DMS53 treated with DMSO at 0.1 percent for 48 hours (cell line): ENCODE results near the gene GRPEL1.

Experiments
- DNase-seq: peaks from one replicate; lab custom pipeline; 2025; ENCODE audit not compliant: unreplicated experiment; lab: John Stamatoyannopoulos, UW

The GRPEL1 gene

DNA sequence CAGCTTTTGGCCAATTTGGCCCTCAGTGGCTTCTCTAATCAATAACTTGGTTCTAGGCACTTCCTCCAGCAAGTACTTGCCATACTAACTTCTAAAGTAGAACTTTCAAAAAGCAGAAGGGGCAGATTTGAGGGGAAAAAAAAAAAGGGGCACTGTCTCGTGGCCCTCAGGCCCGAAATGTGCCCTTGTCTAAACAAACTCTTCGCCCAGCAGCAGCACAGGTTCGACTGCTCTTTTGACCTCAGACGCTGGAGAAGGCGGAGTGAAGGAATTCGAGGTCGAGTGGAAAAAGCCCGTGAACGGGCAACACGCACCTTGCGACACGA lies 775 bp downstream of the GRPEL1 start:
- no peak for DNase-seq

DNA sequence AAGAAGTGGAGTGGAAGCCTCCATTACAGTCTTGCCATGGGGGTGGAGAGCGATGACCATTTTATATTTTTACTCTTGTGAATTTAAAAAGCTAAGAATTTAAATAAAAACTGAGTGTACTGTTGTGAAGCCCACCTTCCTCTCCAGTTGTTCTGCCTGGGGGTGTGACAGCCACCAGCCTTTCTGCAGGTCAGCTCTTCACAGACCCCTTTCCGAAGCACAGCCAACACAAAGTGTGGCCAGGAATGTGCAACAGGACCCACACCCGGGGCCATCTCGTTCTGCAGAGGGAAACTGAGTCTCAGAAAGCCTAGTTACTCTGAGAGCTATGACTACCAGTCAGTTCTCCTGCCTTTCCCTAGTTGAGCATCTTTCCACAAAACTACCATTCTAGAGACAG lies 1.4 kb downstream of the GRPEL1 start:
- no peak for DNase-seq

DNA sequence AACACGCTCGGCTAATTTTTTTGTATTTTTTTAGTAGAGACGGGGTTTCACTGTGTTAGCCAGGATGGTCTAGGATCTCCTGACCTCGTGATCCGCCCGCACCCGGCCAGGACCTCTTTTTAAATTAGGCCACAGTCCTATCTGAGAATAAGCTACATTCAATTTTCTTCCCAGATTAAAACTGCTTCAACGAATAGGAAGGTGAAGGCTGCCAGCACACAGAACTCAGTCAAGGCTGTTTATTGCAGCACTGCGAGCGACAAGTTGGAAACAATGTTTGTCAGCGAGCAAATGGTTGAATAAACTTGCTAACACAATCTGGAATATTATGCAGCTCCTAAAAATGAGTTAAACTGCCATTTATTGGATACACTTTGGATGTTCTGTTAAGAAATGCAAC lies 1.9 kb downstream of the GRPEL1 start:
- no peak for DNase-seq

DNA sequence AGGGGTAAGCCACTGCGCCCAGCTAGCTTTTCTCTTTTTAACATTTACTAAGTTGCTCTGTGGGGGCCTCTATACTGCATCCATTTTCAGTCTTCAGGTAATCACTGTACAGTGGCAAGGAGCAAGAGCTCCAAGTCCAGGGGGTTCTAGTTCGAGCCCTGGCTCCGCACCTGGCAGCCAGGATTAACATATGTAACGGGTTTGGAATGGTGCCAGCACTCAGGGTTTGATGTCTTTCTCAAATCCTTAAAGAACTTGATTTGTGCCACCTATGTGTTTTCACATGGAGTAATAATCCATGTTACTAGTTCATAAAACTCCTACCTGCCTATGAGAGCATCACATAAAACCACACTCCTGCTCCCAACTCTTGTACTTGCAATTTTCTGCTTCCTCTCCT lies 4.5 kb downstream of the GRPEL1 start:
- DNase-seq, result no peak

DNA sequence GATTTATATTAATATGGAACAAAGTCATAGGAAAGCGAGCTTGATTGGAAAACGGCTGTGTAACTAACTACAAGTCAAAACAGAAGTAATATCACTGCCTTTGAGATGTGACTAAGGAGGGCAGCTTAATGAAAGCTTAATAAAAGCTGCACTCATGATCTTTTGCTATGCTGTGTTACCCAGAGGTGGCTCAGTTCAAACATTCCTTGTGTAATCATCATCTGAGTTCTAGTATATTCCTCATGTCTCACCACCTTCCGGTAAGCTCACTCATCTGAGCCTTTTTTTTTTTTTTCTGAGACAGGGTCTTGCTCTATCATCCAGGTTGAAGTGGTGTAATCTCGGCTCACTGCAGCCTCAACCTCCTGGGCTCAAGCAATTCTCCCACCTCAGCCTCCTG lies 5.0 kb downstream of the GRPEL1 start:
- no peak for DNase-seq

DNA sequence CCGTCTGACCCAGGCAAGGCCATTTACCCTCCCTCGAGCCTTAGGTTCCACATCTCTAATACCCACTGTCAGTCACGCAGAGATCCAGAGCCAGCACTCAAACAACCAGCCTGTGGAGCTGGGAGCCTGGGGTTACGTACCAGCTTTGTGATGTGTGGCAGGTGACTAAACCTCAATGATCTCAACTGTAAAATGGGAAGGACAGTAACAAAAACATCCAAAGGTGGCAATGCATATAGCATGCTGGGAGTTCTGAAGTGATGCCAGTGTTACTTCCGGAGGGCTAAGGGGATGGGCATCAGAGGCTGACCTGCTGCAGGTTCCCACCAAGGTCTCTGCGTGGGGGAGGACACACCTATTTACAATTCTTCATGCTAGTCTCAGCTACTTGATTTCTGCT lies 6.0 kb downstream of the GRPEL1 start:
- no peak for DNase-seq

DNA sequence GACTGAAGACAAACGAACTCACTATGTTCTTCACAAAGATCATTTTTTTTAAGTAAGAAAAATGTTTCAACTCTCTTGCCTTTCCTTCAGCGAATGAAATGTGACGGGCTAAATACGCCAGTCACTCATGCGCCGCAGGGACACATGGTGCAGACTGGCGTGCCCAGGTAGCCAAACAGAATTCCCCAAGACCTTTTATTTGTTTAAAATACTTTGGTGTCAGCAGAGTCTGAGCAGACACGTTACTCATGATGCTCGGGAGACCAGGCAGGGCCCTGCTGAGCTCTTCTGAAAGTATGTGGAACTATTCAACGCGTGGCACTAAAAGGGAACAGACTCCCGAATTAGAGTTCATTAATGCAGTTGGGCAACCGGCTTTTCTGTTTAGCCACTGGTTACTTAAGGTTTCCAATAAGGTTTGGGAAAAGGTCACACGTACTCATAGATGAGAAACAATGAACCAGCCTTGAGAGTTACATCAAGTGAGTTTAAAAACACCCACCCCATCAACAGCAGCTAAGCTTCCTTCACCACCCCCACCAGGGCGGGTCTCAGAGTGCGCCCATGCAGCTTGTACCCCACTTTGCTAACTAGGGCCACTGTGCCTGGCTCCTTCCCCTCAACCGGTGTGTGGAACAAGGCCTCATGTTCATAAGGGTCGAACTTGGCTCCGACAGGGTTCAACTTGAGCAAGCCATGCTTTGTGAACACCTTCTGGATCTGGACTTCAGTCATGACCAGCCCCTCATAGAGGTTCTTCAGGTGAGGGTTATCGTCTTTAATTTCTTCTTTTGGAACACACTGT lies 7.3 kb downstream of the GRPEL1 start:
- no peak for DNase-seq

DNA sequence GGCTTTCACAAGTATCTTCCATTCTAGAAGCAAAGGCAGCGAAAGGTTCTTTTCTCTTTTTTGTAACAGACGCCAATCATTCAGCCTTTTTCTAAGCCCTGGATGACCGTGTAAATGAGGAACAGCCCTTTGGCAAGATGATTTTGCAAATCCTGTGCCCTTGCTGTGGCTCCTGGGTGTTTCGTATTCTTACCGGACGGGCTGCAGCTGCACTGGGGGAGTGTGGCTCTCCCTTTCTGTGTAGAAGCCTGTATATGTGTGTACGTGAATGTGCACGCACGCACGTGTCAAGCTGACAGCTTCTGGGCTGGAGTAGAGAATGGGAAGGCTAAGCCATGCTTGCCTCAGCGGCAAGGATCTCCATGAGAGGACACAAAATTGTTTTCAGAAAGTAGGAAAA lies 8.2 kb downstream of the GRPEL1 start:
- no peak for DNase-seq

DNA sequence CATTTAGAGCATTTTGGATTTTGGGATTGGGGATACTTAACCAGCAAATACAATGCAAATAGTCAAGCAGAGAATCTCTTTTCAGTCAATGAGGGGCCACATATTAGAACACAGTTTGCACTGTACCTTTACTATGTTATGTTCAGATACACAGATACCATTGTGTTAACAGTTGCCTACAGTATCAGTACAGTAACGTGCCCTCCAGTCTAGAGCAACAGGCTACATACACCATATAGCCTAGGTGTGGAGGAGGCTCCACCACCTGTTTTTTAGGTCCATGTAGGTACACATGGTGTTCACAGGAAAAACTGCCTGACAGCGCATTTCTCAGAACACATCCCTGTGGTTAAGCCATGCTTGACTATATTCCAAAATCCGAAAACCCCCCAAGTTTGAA lies 9.1 kb downstream of the GRPEL1 start:
- no peak for DNase-seq

DNA sequence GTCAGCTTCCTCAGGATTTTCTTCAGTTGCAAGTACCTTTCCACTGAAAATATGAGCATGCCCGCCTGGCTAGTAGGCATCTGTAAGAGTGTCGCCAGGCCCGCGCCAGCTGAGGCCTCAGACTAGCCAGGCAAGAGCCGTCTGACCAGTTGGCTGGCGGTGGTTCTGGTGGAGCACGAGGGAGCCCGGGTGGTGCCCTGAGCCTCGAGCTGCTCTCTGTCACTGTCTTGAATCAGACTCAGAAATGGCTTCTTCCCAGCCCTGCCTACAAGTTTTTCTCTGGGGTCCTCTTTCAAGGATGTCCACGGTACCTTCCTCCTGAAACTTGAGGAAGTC lies 11.9 kb downstream of the GRPEL1 start:
- no peak for DNase-seq

DNA sequence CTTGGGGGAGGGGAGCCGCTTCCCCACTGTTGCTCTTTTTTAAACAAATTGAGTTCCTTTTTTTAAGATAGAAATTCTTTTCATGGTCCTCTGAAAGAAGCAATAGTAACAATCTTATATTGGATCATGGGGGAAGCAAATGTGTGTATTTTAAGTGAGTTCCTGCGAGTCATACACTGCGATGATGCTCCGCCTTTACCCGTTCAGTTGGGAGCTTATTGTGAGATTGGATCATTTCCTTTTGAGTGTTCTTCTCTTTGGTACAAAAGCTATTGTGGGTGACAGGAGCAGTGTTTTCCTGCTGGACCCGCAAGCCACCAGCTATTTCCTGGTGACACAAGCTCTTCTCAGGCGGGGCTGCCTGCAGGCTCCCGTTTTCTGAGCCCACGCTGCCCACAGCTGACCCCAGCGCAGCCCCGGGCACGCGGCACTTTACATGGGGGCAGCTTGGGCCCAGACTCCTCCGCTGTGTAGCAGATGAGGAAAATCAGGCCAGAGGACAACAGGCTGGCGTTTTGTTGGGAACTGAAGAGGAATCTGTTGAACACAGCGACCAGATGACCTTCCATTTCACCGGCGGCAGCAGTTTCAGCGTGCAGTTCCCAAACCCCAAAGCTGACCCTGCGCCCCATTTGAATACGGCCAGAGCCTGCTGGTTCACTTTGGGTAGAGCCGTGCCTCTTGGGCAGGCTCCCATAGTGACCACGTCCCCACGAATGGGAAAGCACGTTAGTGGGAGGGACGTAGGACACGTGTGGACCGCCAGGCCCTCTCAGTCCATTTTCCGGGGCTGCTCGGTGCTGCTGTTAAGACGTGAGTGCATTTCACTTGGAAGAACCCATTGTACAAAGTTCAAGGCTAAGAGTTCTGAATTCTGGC lies 12.5 kb downstream of the GRPEL1 start:
- DNase-seq, result no peak

DNA sequence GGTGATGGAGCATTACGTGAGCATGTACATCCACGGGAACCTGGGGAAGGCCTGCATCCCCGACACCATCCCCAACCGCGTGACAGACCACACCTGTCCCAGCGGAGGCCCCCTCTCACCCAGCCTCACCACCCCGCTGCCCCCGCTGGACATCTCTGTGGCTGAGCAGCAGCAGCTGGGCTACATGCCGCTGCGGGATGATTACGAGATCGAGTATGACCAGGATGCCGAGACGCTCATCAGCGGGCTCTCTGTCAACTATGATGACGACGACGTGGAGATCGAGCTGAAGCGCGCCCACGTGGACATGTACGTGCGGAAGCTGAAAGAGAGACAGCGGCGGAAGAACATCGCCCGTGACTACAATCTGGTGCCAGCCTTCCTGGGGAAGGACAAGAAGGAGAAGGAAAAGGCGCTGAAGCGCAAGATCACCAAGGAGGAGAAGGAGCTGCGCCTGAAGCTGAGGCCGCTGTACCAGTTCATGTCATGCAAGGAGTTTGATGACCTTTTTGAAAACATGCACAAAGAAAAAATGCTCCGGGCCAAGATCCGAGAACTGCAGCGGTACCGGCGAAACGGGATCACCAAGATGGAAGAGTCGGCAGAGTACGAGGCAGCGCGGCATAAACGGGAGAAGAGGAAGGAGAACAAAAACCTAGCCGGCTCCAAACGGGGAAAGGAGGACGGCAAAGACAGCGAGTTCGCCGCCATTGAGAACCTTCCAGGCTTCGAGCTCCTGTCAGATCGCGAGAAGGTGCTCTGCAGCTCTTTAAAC lies 13.6 kb downstream of the GRPEL1 start:
- DNase-seq, result no peak

DNA sequence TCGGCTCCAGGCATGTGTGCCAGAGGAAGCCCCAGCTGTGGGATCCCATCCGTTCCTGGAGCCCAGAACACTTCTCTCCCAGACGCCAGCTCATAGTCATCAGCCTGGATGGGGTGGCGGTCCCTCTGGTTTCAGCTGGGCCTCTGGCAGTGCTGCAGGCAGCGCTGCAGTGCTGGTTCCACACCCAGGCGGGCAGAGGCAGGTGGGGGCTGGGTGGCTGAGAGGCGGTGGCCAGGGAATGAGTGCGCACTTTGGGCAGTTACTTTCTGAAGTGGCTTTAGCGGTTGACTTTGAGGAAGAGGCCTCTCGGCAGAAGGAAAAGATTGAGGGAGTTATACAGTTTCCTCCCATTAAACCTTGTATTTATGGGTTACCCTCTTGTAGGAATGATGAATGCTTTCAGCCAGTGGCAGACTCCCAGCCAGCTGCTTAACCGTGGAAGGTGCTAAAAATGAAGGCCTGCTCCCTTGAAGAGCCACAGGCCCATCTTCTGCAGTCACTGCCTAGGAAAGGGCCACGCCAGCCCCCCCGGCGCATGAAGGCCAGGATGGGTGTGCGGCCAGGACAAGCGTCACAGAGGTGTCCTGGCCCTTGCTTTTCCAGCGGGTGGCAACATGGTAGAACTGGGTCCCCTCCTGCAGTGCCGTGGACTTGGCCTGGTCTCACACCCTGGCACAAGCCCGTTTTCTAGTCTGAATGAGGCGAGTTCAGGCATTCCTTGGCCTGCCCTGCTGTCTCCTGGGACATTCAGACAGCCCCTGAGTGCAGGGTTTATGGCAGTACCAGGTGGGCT lies 14.7 kb downstream of the GRPEL1 start:
- no peak for DNase-seq

DNA sequence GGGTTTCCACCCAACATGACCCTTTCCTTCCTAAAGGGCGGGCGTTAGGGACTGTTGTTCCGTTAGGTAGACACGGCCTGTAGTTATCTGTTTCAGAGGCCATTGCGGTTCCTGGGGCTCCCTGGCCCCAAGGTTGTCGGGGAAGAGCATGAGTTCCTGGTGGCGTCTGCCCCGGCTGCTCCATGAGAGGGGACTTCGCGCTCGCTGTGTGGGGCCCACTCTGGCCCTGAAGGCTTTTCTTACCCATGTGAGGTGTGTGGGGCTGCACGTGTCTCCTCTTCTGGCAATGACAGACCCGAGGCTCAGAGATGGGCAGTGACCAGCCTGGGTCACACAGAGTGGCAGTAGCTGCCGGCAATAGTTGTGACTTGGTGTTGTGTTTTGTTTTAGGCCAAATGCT lies 15.6 kb downstream of the GRPEL1 start:
- DNase-seq, result no peak

DNA sequence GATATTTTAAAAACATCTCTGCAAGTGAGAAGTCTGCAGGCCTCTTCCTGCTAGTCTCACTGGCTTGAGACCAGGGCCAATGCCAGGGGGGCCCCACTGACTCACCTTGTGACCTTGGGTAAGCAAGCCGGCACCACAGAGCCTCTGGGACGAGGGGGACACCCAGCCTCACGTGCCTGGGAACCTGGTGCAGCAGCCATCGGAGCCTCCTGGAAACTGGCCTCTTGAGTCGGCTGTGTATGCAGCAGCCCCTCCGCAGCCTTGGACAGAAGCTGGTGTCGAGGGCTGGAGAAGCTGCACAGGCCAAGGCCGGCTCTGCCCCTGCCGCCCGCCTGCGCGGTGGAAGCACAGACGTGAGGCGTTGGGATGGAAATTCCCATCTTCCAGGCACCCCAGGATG lies 16.0 kb downstream of the GRPEL1 start:
- DNase-seq, result no peak

DNA sequence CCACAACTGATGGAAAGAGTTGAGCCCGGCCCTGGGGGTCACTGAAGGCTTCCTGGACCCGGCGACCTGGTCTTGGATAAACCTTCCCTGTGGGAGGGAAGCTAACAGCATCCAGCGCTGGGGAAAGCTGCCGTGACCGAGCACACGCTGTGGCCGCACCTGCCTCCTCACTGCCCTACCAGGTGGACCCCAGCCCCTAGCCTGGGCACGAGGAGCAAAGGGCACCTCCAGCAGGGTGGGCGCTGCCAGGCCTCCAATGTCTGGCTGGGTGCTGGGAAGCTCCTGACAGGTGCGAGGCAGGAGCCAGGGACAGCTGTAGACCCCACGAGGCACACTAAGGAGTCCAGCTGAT lies 16.7 kb downstream of the GRPEL1 start:
- DNase-seq, result no peak

DNA sequence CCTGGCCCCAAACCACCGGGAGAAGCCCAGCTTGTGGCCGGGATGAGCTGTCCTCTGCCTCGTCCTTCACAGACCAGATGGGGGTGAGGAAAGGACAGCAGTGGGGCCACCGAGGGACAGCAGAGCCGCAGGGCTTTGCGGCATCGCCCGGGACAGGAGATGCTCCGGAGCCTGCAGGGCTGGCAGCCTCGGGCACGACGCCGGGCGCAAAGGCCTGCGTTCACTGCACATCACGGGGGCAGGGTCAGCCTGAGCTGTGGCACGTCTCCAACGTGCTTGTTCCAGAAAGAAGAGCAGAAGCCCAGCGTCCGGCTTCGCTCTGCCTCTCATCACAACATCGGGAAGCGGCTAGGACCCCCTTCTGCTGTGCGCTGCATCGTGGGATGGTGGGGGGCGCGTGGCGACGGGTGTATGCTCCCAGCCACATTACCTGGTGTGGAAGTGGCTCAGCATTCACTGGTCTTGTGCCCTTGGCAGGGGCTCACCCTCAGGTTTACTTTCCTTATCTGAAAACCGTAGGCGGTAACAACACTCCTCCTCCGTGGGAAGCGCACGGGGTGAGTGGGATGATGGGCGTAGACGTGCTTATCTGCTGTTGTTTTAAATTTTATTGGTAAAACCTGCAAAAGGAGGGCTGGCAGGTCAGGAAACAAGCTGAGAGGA lies 17.3 kb downstream of the GRPEL1 start:
- DNase-seq, result no peak

DNA sequence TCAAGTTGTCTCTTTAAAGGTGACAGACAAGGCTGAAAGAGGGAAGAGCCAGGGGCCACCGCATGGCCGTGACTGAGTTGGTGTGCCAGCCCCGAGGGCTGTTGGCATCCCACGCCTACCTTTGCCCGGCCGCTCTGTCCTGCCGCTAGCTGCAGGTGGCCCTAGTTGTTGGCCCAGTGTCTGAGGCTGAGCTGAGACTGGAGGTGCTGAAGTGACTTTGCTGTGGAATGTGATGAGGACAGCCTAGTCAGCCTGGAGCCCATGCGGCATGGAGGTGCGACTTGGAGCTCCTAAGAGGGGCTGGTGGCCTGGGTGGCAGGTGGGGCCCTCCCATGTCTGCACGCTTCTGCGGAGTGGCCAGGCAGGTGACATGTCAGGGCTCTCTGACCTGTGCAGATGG lies 18.1 kb downstream of the GRPEL1 start:
- DNase-seq, result no peak

DNA sequence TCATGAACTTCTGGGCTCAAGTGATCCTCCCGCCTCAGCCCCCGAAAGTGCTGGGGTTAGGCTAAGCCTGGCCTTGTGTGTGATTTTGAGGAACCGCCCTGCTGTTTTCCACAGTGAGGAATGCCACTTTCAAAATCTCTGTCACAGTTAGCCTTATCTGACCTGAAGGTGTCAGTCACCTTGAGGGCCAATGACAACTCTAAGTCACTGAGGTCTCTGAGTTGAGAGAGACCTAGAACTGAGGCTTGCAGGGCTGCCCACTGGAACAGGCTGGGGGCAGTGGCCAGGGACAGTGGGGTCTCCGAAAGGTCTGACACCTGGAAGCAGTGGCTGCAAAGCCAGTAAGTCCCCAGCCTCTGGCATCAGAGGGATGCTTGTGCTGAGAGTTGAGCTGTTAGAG lies 18.6 kb downstream of the GRPEL1 start:
- no peak for DNase-seq

DNA sequence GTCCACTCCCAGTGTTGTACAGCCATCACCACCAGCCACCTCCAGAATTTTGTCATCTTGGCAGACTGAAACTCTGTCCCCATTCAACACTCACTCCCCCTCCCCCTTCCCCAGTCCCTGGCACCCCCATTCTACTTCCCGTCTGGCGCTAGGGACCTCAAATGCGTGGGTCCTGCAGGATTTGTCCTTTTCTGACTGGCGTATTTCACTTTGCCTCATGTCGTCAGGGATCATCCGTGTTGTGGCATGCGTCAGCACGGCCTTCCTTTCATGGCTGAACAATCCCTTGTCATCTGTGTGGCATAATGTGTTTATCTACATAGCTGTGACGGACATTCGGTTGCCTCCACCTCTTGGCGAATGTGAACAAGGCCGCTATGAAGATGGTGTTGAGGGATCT lies 19.2 kb downstream of the GRPEL1 start:
- DNase-seq, result no peak

DNA sequence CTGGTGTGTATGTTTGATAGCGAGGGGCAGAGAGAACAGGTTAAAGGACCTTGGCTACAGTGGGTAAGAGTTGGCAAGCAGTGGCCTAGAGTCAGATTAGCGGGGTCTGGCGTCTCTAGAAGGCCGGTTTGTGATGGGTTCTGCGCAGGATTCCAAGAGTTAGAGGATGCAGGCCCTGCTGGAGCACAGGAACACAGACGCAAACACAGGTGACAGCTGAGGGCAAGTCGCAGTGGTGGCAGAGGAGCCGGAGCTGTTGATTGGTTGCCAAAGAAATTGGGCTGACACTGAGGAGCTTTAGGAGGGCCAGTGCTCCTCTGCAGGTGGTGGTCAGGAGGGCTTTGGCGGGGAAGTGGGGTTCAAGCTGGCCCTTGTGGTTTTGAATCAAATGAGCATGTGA lies 20.9 kb downstream of the GRPEL1 start:
- no peak for DNase-seq
